Activated effector memory CD4-positive, alpha-beta T cell treated with Interleukin-2 at 50 U/mL for 16 hours (primary cell): ENCODE measurements around the gene FITM2.

ENCODE experiments used
- DNase-seq: peaks from one replicate; pipeline ENCODE4 v3.0.0-alpha.2; 2020

FITM2 gene

DNA sequence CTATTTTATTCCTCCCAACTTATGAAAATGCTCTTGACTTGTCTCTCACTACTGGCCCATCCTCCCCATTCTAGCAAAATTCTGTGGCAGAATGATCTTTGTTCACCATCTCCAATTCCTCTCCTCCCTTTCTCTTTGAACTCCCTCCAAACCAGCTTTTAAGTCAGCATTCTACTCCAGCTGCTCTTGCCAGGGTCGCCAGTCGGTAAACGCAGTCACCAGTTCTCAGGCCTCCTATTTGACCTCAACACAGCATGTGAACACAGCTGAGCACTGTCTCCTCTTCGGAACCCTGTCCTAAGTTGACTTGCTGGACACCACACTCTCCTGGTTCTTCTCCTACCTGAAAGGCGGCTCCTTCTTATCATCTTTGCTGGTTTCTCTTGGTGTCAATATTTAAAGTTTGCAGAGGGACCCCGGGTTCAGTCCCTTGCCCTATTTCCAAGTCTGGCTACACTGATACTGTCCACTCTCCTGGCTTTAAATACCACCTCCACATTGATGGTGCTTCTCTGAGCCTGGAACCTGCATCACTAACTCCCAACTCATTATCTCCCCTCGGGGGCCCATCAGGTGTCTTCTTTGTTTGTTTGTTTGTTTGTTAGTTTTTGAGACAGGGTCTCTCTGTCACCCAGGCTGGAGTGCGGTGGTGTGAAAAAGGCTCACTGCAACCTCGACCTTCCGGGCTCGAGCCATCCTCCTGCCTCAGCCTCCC lies 36.5 kb downstream of the FITM2 start:
- DNase-seq, result no peak

- DNase-seq, result no peak
Observed at GRCh38 chr20:44273231-44274215, 37.5 kb downstream of the FITM2 start.

GRCh38 chr20:44271915-44272663 lies 38.9 kb downstream of the FITM2 start:
- no peak for DNase-seq

- DNase-seq, result no peak
Observed at GRCh38 chr20:44268802-44269201, 42.2 kb downstream of the FITM2 start.

DNA sequence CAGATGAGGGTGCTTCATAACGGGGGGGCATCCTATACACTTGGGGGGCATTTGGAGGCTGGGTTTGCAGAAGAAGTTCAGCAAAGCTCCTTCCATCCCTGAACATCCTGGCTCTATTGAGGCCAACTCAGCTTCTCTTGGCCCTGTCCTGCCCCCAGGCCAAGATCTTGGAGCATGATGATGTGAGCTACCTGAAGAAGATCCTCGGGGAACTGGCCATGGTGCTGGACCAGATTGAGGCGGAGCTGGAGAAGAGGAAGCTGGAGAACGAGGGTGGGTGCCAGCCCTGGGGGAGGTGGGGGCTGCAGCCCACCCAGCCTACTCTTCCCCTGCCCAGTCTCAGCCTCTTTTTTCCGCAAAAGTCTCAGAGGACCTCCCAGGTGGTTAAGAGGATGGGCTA lies 46.7 kb downstream of the FITM2 start:
- no peak for DNase-seq

- no peak for DNase-seq
Observed at GRCh38 chr20:44258226-44258890, 52.6 kb downstream of the FITM2 start.

DNA sequence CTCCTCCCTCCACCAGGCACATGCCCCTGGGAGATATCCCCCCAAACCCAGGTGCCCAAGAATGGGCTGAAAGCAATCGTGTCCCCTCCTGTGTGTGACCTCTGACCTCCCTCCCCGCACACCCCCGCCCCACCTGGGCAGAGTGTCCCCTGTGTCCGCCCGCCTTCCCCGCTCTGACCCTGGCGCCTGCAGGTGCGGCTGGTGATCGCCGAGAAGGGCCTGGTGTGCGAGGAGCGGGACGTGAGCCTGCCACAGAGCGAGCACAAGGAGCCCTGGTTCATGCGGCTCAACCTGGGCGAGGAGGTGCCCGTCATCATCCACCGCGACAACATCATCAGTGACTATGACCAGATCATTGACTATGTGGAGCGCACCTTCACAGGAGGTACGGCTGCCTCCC lies 54.0 kb downstream of the FITM2 start:
- DNase-seq, result no peak

DNA sequence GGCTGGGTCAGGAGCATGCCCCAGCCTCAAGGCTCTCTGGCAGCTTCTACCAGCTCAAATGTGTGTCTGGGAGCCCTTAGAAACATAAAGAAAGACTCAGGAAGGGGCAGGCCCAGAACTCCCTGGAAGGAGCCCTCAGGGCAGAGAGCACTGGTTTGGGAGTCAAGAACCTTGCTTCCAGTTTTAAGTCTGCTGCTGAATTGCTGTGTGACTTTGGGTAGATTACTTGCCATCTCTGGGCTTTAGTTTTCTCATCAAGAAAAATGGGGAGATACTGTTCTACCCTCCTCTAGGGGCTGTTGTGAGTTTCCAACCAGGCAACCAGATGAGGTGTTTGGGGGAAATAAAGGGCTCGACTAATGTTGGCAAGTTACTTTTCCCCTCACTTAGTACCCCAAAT lies 55.1 kb downstream of the FITM2 start:
- DNase-seq, result no peak

DNA sequence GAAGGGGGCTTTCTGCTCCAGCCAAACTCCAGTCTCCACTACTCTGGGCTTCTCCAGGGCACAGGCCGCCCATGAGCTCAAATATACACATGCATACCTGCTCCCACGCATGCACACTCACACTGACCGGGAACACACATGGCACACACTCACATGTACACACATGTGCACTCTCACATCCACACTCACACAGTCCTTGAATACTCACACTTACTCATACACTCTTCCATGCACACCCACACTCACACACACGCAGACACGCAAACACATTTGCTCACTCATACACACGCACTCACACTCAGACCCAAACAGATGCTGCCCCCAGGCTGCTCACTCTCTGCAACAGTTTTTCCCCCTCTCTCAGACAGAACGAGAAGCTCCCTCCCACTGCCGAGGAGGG lies 56.9 kb downstream of the FITM2 start:
- DNase-seq, result no peak

DNA sequence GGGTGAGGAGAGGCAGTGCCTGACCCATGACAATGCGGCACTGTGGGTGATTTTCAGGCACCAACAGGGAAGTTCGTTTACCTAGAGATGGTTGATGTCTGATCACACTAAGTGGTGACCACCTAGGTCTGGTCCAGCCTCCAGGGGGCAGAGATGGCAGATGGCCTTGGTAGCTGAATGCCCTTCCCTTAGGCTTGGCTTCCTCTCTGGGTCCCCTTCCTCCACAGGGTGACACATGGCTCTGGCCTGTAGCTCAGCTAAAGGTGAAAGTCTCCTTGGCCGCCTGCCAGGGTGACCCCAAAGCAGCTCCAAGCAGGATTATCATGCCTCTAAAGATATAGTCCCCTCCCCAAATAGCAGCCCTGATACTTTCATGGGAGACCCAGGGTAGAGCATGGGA lies 57.5 kb downstream of the FITM2 start:
- DNase-seq, result no peak
